HEK293T (cell line): Measurements from ENCODE around the gene GMDS.

Experiments used
- CTBP1 ChIP-seq: fragments of 450-650 bp; IDR thresholded peaks from 2 replicates; pipeline ENCODE4 v1.6.1; 2016; ENCODE audit warnings: borderline replicate concordance
- FOXA1 ChIP-seq: fragments of 450-650 bp; IDR thresholded peaks from 2 replicates; pipeline ENCODE4 v1.6.1; 2016; ENCODE audit warnings: mild to moderate bottlenecking
- FOXM1 ChIP-seq: fragments of 450-650 bp; IDR thresholded peaks from 2 replicates; pipeline ENCODE4 v1.6.1; 2017; ENCODE audit warnings: mild to moderate bottlenecking, borderline replicate concordance
- HDGF ChIP-seq: fragments of 450-650 bp; IDR thresholded peaks from 2 replicates; pipeline ENCODE4 v1.6.1; 2017; ENCODE audit warnings: antibody characterized with exemption, borderline replicate concordance
- SUZ12 ChIP-seq: fragments of 450-650 bp; IDR thresholded peaks from 2 replicates; pipeline ENCODE4 v1.6.1; 2016; ENCODE audit warnings: mild to moderate bottlenecking
- ZNF384 ChIP-seq: fragments of 450-650 bp; IDR thresholded peaks from 2 replicates; pipeline ENCODE4 v1.6.1; 2016

DNA sequence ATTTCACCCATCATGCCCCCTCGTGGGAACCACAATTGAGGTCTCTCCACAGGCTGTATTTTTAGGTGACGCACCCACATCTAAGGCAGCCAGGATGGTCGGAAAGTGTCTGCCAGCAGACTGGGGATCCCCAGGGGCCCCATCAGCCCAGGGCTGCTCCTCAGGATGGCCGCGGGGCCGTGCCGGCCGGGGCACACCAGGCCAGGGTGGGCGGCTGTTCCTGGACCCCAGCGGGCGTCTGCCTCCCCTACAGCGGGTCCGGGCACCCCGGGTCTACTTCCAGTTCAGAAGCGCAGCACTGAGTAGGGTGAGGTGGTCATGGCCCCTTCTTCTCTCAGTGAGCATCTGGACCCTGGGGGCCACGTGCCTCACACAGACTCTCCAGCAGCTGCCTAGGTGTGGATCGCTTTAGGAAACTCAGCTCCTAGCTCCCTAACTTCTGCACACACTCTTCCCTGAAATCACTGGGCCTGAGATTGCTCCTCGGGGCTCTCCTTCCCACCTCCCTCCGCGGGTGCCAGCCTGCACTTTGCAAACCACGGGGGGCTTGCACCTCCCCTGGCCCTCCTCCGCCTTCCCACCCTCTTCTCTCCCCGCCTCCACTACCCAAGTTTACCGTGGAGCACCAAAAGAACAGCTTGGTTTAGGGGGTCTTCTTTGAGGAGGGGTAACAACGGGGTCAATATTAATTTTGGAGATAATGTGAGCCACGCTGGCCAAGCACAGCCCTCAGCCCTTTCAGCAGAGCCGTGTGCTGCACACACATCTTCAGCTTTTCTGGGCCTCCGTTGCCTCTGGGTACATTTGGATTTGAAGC, 649.9 kb downstream of the GMDS start:
- TF ChIP-seq CTBP1 (no peak), FOXM1 (no peak), SUZ12 (no peak), ZNF384 (no peak), FOXA1 (no peak), HDGF (no peak)
